H9 (cell line): ENCODE results near the gene ZSCAN29. TPM values are rescaled to one million over a fixed set of nuclear protein-coding genes. Genes with fewer than 3 reads are reported as not detected.

ENCODE experiments used
- DNase-seq: peaks from one replicate; pipeline ENCODE4 v3.0.0-alpha.2; 2017
- H2AFZ ChIP-seq: one replicate; pipeline ENCODE4 v1.6.1; 2013; ENCODE audit warnings: mild to moderate bottlenecking, low read length, control low read depth, moderate library complexity
- H2AK5ac ChIP-seq: 2 replicates; pipeline ENCODE4 v1.6.1; 2013; ENCODE audit warnings: low read length, control low read depth, mixed read lengths; ENCODE audit not compliant: insufficient read length
- H2BK120ac ChIP-seq: one replicate; pipeline ENCODE4 v1.6.1; 2013; ENCODE audit warnings: low read depth, mild to moderate bottlenecking, low read length, control low read depth, inconsistent platforms; ENCODE audit not compliant: poor library complexity, severe bottlenecking
- H2BK12ac ChIP-seq: 2 replicates; pipeline ENCODE4 v1.6.1; 2013; ENCODE audit warnings: low read length, control low read depth, mixed read lengths, low read depth; ENCODE audit not compliant: insufficient read length
- H2BK15ac ChIP-seq: 2 replicates; pipeline ENCODE4 v1.6.1; 2013; ENCODE audit warnings: low read depth, low read length, control low read depth
- H2BK20ac ChIP-seq: one replicate; pipeline ENCODE4 v1.6.1; 2013; ENCODE audit warnings: low read depth, mild to moderate bottlenecking, low read length, control low read depth, inconsistent platforms; ENCODE audit not compliant: poor library complexity, severe bottlenecking
- H2BK5ac ChIP-seq: 2 replicates; pipeline ENCODE4 v1.6.1; 2013; ENCODE audit warnings: low read length, control low read depth, mixed read lengths; ENCODE audit not compliant: insufficient read length
- H3K14ac ChIP-seq: 2 replicates; pipeline ENCODE4 v1.6.1; 2013; ENCODE audit warnings: low read length, control low read depth; ENCODE audit not compliant: insufficient read depth
- H3K18ac ChIP-seq: 2 replicates; pipeline ENCODE4 v1.6.1; 2013; ENCODE audit warnings: low read depth, mild to moderate bottlenecking, mixed read lengths, low read length, control low read depth; ENCODE audit not compliant: insufficient read length
- H3K23ac ChIP-seq: 2 replicates; pipeline ENCODE4 v1.6.1; 2013; ENCODE audit warnings: low read length, control low read depth, mixed read lengths, low read depth; ENCODE audit not compliant: insufficient read length
- H3K23me2 ChIP-seq: 2 replicates; pipeline ENCODE4 v1.6.1; 2013; ENCODE audit warnings: low read depth, mild to moderate bottlenecking, mixed read lengths, low read length, control low read depth; ENCODE audit not compliant: insufficient read length, poor library complexity, severe bottlenecking
- H3K27ac ChIP-seq: 2 replicates; pipeline ENCODE4 v1.5.1; 2013; ENCODE audit warnings: low read length, control low read depth, mixed read lengths, low read depth; ENCODE audit not compliant: insufficient read length
- H3K27me3 ChIP-seq: 2 replicates; pipeline ENCODE4 v1.6.1; 2013; ENCODE audit warnings: low read length, control low read depth, inconsistent platforms; ENCODE audit not compliant: insufficient read depth
- H3K4ac ChIP-seq: 2 replicates; pipeline ENCODE4 v1.6.1; 2013; ENCODE audit warnings: low read depth, mild to moderate bottlenecking, control low read depth, inconsistent platforms, low read length, moderate library complexity
- H3K4me1 ChIP-seq: 2 replicates; pipeline ENCODE4 v1.6.1; 2013; ENCODE audit warnings: low read length, control low read depth, inconsistent platforms; ENCODE audit not compliant: insufficient read depth
- H3K4me2 ChIP-seq: 2 replicates; pipeline ENCODE4 v1.6.1; 2013; ENCODE audit warnings: low read length, control low read depth, mixed read lengths; ENCODE audit not compliant: insufficient read length, insufficient read depth
- H3K56ac ChIP-seq: 2 replicates; pipeline ENCODE4 v1.6.1; 2013; ENCODE audit warnings: low read depth, mild to moderate bottlenecking, mixed read lengths, low read length, control low read depth; ENCODE audit not compliant: insufficient read length
- H3K79me1 ChIP-seq: 2 replicates; pipeline ENCODE4 v1.6.1; 2013; ENCODE audit warnings: low read depth, mild to moderate bottlenecking, moderate library complexity, low read length, control low read depth, inconsistent platforms; ENCODE audit not compliant: insufficient read depth, poor library complexity, severe bottlenecking
- H3K79me2 ChIP-seq: 2 replicates; pipeline ENCODE4 v1.6.1; 2013; ENCODE audit warnings: low read length, control low read depth, inconsistent platforms; ENCODE audit not compliant: insufficient read depth
- H3K9ac ChIP-seq: 2 replicates; pipeline ENCODE4 v1.6.1; 2013; ENCODE audit warnings: low read length, control low read depth, mixed read lengths; ENCODE audit not compliant: insufficient read length; ENCODE audit errors: extremely low read depth
- H3K9me3 ChIP-seq: one replicate; pipeline ENCODE4 v1.6.1; 2013; ENCODE audit warnings: low read depth, low read length, inconsistent platforms; ENCODE audit not compliant: control insufficient read depth
- H3T11ph ChIP-seq: one replicate; pipeline ENCODE4 v1.6.1; 2013; ENCODE audit warnings: mild to moderate bottlenecking, low read length, control low read depth, inconsistent platforms
- H4K20me1 ChIP-seq: one replicate; pipeline ENCODE4 v1.6.1; 2013; ENCODE audit not compliant: control insufficient read depth, insufficient read length, insufficient read depth
- H4K5ac ChIP-seq: 2 replicates; pipeline ENCODE4 v1.6.1; 2013; ENCODE audit warnings: low read depth, mild to moderate bottlenecking, mixed read lengths, low read length, control low read depth; ENCODE audit not compliant: insufficient read length
- H4K8ac ChIP-seq: replicated peaks from 2 replicates; pipeline ENCODE4 v1.6.1; 2013; ENCODE audit warnings: low read length, control low read depth, mixed read lengths, low read depth; ENCODE audit not compliant: insufficient read length
- H4K91ac ChIP-seq: 2 replicates; pipeline ENCODE4 v1.6.1; 2013; ENCODE audit warnings: low read depth, mild to moderate bottlenecking, moderate library complexity, mixed read lengths, low read length, control low read depth; ENCODE audit not compliant: insufficient read length
- H3K27ac Mint-ChIP-seq, 3 experiments: 2 replicates in 2 of 3; 3 replicates in 1 of 3; pipeline ENCODE4 v1.8.0; 2020 to 2021; ENCODE audit warnings: mixed read lengths in 3 of 3, mild to moderate bottlenecking in 1 of 3, moderate library complexity in 1 of 3
- H3K27me3 Mint-ChIP-seq: 2 replicates; pipeline ENCODE4 v1.8.0; 2021; ENCODE audit warnings: low read depth, mild to moderate bottlenecking, moderate library complexity, mixed read lengths
- H3K36me3 Mint-ChIP-seq, 3 experiments: 2 replicates in 2 of 3; 3 replicates in 1 of 3; pipeline ENCODE4 v1.8.0; 2020 to 2021; ENCODE audit warnings: low read depth in 3 of 3, mixed read lengths in 3 of 3; ENCODE audit not compliant: insufficient read depth in 1 of 3
- H3K4me1 Mint-ChIP-seq, 2 experiments: 2 replicates each; pipeline ENCODE4 v1.8.0; 2020; ENCODE audit warnings: mixed read lengths in 2 of 2
- H3K4me3 Mint-ChIP-seq, 2 experiments: 2 replicates in 1 of 2; 3 replicates in 1 of 2; pipeline ENCODE4 v1.8.0; 2020 to 2021; ENCODE audit warnings: mild to moderate bottlenecking in 2 of 2, mixed read lengths in 2 of 2, moderate library complexity in 1 of 2
- H3K9me3 Mint-ChIP-seq, 2 experiments: 2 replicates in 1 of 2; 3 replicates in 1 of 2; pipeline ENCODE4 v1.8.0; 2020; ENCODE audit warnings: mild to moderate bottlenecking in 2 of 2, mixed read lengths in 2 of 2, moderate library complexity in 1 of 2
- CTCF ChIP-seq: fragments of 200-600 bp; sonication (generic); conservative IDR thresholded peaks from 3 replicates; pipeline ENCODE4 v1.8.0; 2021; ENCODE audit warnings: antibody characterized with exemption, mild to moderate bottlenecking
- WGBS: extraction: QIAGEN DNeasy Blood & Tissue Kit; methylation state at CpG from one replicate; pipeline ENCODE4 v1.1.7; 2013; ENCODE audit warnings: missing lambda C conversion rate, low lambda C conversion rate, mixed read lengths; ENCODE audit not compliant: insufficient read length; ENCODE audit errors: extremely low coverage; 5-methylcytosine and 5-hydroxymethylcytosine counted together
- total RNA-seq: library from RNA; stranded (reverse); gene quantifications from 2 replicates; pipeline ENCODE4 v1.2.1, GENCODE V29; 2021

ZSCAN29 gene
- total RNA-seq, 1 experiment from 2014 or later, result 52.5 TPM

GRCh38 chr15:43352693-43353382 lies 18.0 kb downstream of the ZSCAN29 start:
- H3K27ac Mint-ChIP-seq, result no peak overlapping the region
- no peak for DNase-seq
- Histone ChIP-seq H2BK20ac (no peak overlapping the region), H4K5ac (no peak overlapping the region), H2AK5ac (no peak overlapping the region), H3T11ph (no peak overlapping the region), H2BK15ac (no peak overlapping the region), H4K20me1 (no peaks in the 10 kb centered on the region), H3K56ac (no peak overlapping the region), H3K9ac (no peak overlapping the region), H3K4me1 (no peaks in the 10 kb centered on the region), H3K27me3 (no peaks in the 10 kb centered on the region), H2BK120ac (no peak overlapping the region), H2BK12ac (no peak overlapping the region), H2BK5ac (no peak overlapping the region), H3K9me3 (no peaks in the 10 kb centered on the region), H4K91ac (no peak overlapping the region), H3K4me2 (no peak overlapping the region), H3K79me1 (no peaks in the 10 kb centered on the region), H3K79me2 (no peaks in the 10 kb centered on the region), H2AFZ (no peak overlapping the region), H3K27ac (no peak overlapping the region), H3K18ac (no peak overlapping the region), H4K8ac (no peak overlapping the region), H3K4ac (no peak overlapping the region), H3K14ac (no peak overlapping the region), H3K23ac (no peak overlapping the region), H3K23me2 (no peaks in the 10 kb centered on the region)
- no peaks in the 10 kb centered on the region for H3K27me3 Mint-ChIP-seq
- no peaks in the 10 kb centered on the region for H3K4me1 Mint-ChIP-seq
- no peaks in the 10 kb centered on the region; a peak in 1 of 5 replicates for H3K9me3 Mint-ChIP-seq
- no peak for TF ChIP-seq CTCF
- no CpG with 5 or more reads among the region's 2 CpGs for WGBS
- peaks cover 3 to 24% (median 12%) of the 10 kb centered on the region in 3 experiments; a peak in 6 of 7 replicates for H3K36me3 Mint-ChIP-seq
- no peak overlapping the region for H3K4me3 Mint-ChIP-seq
